ENCODE results near the gene ATP4B.
"Not testable (repeated sequence)": the region's sequence is repeated elsewhere in the genome, so short reads cannot be mapped to it uniquely, and the experiment has no call there.

ATP4B gene

DNA sequence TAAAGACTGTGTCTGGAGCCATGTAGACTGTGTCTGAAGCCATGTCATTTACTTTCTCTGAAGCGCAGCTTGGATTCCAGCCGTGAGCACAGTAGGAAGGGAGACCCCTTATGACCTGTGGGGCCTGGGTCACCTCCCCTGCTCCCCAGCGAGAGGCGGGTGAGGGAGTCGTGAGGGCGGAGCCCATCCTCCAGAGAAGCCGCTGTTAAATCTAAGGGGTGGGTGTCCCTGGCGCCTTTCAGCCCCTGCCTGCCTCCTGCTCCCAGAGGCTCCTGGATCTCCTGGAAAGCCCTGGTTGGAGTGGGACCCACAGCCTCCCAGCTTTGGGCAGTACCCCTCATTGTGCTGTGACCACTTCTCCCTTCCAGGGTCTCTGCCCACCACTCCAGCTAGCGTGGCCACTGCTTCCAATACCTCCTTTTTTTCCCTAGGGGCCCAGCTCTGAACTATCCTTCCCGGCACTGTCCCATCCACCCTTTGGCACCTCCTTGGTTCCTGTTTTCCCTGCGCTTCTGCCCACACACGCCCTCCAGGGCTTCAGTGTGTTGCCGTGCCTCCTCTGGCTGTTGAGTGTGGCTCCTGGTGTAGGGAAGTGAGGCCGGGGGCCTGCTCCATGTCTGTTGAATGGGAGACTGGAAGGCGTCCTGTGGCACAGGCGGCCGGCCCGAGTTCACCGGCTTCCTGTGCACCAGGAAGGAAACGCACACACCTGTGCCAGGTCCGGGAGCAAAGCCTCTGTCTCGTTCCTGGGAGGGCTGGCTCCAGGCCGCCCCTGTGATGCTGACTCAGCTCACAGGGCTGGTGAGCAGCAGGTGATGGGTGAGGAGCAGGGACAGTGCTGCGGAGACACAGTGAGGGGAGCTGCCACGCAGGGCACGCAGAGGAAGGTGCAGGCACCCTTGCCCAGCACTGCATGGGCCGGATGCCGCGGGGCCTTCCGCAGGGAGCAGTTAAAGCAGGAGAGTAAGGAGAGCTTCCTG, 29.4 kb downstream of the ATP4B start:
- in situ Hi-C loops (cut with HindIII; ENCODE audit: low sequenced_read_pairs) = no loop called here
- DNase-seq (ENCODE audit: low read depth) = no peak
- TF ChIP-seq, protein P1, sequence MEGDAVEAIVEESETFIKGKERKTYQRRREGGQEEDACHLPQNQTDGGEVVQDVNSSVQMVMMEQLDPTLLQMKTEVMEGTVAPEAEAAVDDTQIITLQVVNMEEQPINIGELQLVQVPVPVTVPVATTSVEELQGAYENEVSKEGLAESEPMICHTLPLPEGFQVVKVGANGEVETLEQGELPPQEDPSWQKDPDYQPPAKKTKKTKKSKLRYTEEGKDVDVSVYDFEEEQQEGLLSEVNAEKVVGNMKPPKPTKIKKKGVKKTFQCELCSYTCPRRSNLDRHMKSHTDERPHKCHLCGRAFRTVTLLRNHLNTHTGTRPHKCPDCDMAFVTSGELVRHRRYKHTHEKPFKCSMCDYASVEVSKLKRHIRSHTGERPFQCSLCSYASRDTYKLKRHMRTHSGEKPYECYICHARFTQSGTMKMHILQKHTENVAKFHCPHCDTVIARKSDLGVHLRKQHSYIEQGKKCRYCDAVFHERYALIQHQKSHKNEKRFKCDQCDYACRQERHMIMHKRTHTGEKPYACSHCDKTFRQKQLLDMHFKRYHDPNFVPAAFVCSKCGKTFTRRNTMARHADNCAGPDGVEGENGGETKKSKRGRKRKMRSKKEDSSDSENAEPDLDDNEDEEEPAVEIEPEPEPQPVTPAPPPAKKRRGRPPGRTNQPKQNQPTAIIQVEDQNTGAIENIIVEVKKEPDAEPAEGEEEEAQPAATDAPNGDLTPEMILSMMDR (IDR thresholded peaks at IDR 0.05; ENCODE audit: low read depth, low read length, missing control alignments) = no peak
- no peak overlapping the region for H3K4me3 ChIP-seq (ENCODE audit: low read depth, low read length)

DNA sequence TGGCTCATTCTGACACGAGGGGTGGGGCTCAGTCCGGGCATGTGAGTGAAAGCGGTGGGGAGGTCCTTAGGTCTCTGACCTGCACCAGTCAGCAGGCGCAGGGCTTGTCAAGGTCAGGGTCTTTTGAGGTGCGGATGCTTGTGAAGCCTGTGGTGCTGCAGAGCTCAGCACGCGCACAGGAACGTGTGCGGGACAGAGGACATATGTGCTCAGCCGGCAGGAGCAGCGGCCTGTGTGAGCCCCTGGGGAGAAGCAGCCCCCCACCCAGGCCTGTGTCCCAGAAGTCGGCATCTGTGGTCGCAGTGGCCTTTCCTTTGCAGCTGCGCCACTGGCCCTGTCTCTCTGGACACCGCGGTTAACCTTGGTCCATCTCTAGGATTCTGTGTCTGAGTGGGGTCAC, 30.9 kb downstream of the ATP4B start:
- no peak overlapping the region for H3K4me3 ChIP-seq (ENCODE audit: low read depth, low read length)
- in situ Hi-C loops (cut with HindIII; ENCODE audit: low sequenced_read_pairs) = no loop called here
- TF ChIP-seq, protein P1 (IDR thresholded peaks at IDR 0.05; ENCODE audit: low read depth, low read length, missing control alignments) = no peak
- DNase-seq (ENCODE audit: low read depth) = no peak

DNA sequence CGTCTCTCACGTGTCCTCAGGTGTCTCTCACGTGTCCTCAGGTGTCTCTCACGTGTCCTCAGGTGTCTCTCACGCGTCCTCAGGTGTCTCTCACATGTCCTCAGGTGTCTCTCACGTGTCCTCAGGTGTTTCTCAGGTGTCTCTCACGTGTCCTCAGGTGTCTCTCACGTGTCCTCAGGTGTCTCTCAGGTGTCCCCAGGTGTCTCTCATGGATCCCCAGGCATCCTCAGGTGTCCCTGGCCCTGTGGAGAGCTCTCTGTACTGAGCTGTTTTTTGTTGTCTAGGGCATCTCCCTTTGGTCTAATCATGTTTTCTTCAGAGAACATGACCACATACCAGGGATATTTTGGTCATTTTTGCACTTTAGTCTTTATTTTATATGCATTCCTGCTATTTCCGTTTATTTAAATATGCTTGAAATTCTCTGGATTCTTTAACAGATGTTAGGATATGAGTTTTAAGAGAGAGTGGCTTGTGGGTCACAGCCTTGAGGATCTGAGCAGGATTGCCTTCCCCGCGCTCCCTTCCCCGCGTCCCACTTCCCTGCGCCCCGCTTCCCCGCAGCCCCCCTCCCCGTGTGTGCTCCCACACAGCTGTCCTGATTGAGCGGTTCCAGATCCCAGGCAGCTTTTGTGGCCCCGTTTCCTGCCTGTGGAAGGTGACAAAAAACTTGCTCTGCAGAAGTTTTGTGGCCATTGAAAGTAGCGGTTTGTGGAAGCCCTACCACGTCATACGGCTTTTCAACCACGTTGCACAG, 31.9 kb downstream of the ATP4B start:
- no peak overlapping the region for H3K4me3 ChIP-seq (ENCODE audit: low read depth, low read length)
- in situ Hi-C loops (cut with HindIII; ENCODE audit: low sequenced_read_pairs) = no loop called here
- peak; percentile 27 for DNase-seq (ENCODE audit: low read depth)
- TF ChIP-seq, protein P1 (IDR thresholded peaks at IDR 0.05; ENCODE audit: low read depth, low read length, missing control alignments) = no peak

DNA sequence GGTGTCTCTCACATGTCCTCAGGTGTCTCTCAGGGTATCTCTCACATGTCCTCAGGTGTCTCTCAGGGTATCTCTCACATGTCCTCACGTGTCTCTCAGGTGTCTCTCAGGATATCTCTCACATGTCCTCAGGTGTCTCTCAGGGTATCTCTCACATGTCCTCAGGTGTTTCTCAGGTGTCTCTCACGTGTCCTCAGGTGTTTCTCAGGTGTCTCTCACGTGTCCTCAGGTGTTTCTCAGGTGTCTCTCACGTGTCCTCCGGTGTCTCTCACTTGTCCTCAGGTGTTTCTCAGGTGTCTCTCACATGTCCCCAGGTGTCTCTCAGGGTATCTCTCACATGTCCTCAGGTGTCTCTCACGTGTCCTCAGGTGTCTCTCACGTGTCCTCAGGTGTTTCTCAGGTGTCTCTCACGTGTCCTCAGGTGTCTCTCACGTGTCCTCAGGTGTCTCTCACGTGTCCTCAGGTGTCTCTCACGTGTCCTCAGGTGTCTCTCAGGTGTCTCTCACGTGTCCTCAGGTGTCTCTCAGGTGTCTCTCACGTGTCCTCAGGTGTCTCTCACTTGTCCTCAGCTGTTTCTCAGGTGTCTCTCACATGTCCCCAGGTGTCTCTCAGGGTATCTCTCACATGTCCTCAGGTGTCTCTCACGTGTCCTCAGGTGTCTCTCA, 33.2 kb downstream of the ATP4B start:
- in situ Hi-C loops (cut with HindIII; ENCODE audit: low sequenced_read_pairs); H3K4me3 ChIP-seq (ENCODE audit: low read depth, low read length); DNase-seq (ENCODE audit: low read depth): not testable (repeated sequence)

DNA sequence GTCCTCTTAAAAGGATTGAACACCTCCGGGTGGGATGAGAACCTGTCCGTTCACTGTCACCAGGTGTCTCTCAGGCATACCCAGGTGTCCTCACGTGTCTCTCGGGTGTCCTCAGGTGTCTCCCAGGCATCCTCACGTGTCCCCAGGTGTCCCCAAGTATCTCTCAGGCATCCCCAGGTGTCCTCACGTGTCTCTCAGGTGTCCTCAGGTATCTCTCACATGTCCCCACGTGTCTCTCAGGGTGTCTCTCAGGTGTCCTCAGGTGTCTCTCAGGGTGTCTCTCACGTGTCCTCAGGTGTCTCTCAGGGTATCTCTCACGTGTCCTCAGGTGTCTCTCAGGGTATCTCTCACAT, 33.8 kb downstream of the ATP4B start:
- in situ Hi-C loops (cut with HindIII; ENCODE audit: low sequenced_read_pairs) = no loop called here
- DNase-seq (ENCODE audit: low read depth) = no peak
- no peak overlapping the region for H3K4me3 ChIP-seq (ENCODE audit: low read depth, low read length)
- TF ChIP-seq, protein P1 (IDR thresholded peaks at IDR 0.05; ENCODE audit: low read depth, low read length, missing control alignments) = no peak

DNA sequence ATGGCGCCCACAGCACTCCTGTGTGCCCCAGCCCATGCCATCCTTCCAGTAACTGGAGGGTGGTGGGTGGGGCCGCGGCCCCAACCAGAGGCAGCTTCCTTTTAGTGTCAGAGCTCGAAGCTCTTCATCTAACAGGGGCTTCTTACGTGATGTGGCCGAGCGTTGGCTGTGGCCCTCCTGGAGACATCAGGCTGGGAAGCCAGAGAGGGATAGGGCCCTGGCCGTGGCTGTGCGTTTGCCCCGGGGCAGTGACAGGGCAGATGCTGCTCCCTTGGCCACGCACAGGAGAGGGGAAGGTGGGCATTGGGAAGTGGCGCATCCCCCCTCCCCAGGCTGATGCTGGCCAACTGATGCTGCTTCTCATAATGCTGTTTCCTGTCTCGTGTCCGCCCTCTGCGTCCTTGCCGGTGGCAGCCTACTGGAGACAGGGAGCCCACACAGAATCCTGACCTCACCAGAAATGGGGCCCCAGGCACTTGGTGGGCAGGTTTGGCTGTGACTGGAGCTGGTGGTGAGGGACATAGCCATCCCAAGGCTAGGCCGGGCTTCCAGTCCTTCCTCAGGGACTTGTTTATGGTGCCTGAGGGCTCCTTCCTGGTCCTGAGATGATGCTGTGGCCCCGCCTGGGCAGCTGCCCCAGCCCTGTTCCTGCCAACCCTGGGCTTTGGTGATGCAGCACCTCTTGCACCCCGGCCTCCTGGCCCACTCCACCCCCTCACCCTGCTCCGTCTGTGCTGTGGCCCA, 34.3 kb downstream of the ATP4B start:
- DNase-seq (ENCODE audit: low read depth) = no peak
- in situ Hi-C loops (cut with HindIII; ENCODE audit: low sequenced_read_pairs) = no loop called here

More for the DNA sequence above, 34.3 kb downstream of the ATP4B start:
- TF ChIP-seq, protein P1 (IDR thresholded peaks at IDR 0.05; ENCODE audit: low read depth, low read length, missing control alignments) = no peak
- no peak overlapping the region for H3K4me3 ChIP-seq (ENCODE audit: low read depth, low read length)

Data from astrocyte of the cerebellum (primary cell).